HUES6 (cell line): ENCODE data around the gene KNTC1.
"Not testable (repeated sequence)": the region's sequence is repeated elsewhere in the genome, so short reads cannot be mapped to it uniquely, and the experiment has no call there.

Experiments
- H3K27ac ChIP-seq: 2 replicates; pipeline ENCODE4 v1.7.0; 2013; ENCODE audit warnings: low read depth, mild to moderate bottlenecking, low read length, inconsistent platforms
- H3K27me3 ChIP-seq: 2 replicates; pipeline ENCODE4 v1.6.1; 2013; ENCODE audit warnings: low read length; ENCODE audit not compliant: control insufficient read depth, insufficient read depth
- H3K36me3 ChIP-seq: 2 replicates; pipeline ENCODE4 v1.6.1; 2013; ENCODE audit warnings: low read length; ENCODE audit not compliant: control insufficient read depth, insufficient read depth
- H3K4me1 ChIP-seq: 2 replicates; pipeline ENCODE4 v1.6.1; 2013; ENCODE audit warnings: low read length; ENCODE audit not compliant: control insufficient read depth, insufficient read depth
- H3K4me3 ChIP-seq: 2 replicates; pipeline ENCODE4 v1.5.1; 2013; ENCODE audit warnings: low read depth, low read length
- H3K9ac ChIP-seq: one replicate; pipeline ENCODE4 v1.6.1; 2013; ENCODE audit warnings: mild to moderate bottlenecking, low read length
- H3K9me3 ChIP-seq: 2 replicates; pipeline ENCODE4 v1.6.1; 2013; ENCODE audit warnings: low read depth, low read length; ENCODE audit not compliant: control insufficient read depth, insufficient read depth

KNTC1 gene

DNA sequence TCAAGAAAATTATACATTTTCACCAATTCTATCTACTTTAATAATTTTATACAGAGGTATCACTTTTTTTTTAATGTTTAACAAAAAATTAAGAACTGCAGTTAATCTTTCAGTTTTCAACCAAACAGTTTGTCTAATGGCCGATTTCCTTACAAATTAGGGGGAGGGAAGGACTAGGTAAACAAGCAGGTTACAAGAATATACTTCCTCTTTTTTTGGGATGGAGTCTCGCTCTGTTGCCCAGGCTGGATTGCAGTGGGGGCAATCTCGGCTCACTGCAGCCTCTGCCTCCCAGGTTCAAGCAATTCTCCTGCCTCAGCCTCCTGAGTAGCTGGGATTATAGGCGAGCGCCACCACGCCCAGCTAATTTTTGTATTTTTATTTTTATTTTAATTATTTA lies 33.8 kb upstream of the KNTC1 start:
- H3K4me3 ChIP-seq, H3K27me3 ChIP-seq, H3K27ac ChIP-seq, H3K9me3 ChIP-seq, H3K4me1 ChIP-seq, H3K9ac ChIP-seq: not testable (repeated sequence)
- peaks cover 65% of the 10 kb centered on the region for H3K36me3 ChIP-seq

DNA sequence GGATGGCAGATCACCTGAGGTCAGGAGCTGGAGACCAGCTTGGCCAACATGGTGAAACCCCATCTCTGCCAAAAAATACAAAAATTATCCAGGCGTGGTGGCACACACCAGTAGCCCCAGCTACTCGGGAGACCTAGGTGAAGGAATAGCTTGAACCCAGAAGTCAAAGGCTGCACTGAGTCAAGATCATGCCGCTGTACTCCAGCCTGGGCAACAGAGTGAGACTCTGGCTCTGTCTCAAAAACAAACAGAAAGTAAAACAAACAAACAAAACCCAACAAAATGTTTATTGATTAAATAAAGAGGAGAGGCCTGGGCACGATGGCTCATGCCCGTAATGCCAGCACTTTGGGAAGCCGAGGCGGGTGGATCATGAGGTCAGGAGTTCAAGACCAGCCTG lies 31.8 kb upstream of the KNTC1 start:
- H3K27me3 ChIP-seq: no peaks in the 10 kb centered on the region
- H3K9ac ChIP-seq: no peak overlapping the region
- no peaks in the 10 kb centered on the region; the same call in 1 of the 2 replicates for H3K4me1 ChIP-seq
- H3K9me3 ChIP-seq: no peaks in the 10 kb centered on the region
- no peak overlapping the region for H3K4me3 ChIP-seq
- H3K36me3 ChIP-seq: peaks cover 46% of the 10 kb centered on the region
- H3K27ac ChIP-seq: no peak overlapping the region

GRCh38 chr12:122499991-122500684 lies 26.9 kb upstream of the KNTC1 start:
- Histone ChIP-seq H3K27ac (peak overlapping the region; percentile 96), H3K4me1 (peaks cover 6% of the 10 kb centered on the region), H3K36me3 (peaks cover 34% of the 10 kb centered on the region), H3K27me3 (no peaks in the 10 kb centered on the region), H3K9me3 (no peaks in the 10 kb centered on the region), H3K4me3 (peak overlapping the region; percentile 96), H3K9ac (peak overlapping the region; percentile 99)

DNA sequence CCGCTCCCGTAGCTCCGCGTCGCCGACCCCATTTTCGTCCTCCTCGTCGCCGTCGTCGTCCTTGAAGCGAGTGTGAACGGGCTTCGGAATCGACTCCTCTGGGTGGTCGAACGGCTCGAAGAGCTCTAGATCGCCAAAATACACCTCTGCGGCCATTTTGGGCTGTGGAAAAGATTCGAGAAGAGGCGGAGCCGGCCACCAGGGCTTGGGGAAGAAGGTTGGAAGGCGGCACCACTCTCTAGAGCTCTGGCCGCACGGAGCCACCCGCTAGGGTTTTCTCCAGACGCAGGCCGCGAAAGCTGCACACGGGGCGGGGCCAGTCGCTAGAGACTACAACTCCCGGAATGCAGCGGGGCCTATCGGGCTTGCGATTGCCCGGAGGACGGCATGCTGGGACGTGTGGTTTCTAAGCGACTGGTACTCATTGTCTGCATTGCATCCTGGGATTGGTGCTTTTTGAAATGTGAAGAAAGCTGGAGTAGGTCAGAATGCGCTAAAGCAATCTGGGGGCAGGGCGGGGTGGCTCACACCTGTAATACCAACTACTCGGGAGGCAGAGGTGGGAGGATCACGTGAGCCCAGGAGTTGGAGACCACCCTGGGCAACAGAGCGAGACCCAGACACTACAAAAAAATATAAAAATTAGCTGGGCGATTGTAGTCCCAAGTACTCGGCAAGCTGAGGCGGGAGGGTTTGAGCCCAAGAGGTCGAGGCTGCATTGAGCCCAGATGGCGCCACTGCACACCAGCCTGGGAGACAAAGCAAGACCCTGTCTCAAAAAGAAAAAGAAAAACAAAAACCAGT lies 26.2 kb upstream of the KNTC1 start, which contains the start of gene ZCCHC8:
Gene ZCCHC8 (minus strand): TSS at position 248 of the 804 bp plus-strand sequence. CDS start 92 bp downstream, at position 156.
- Histone ChIP-seq H3K36me3 (peaks cover 39% of the 10 kb centered on the region), H3K9ac (peak within 1 kb of the TSS; percentile 99), H3K27ac (peak within 1 kb of the TSS; percentile 96), H3K9me3 (no peaks in the 10 kb centered on the region), H3K4me3 (peak within 1 kb of the TSS; percentile 96), H3K4me1 (peaks cover 6% of the 10 kb centered on the region), H3K27me3 (no peaks in the 10 kb centered on the region)

DNA sequence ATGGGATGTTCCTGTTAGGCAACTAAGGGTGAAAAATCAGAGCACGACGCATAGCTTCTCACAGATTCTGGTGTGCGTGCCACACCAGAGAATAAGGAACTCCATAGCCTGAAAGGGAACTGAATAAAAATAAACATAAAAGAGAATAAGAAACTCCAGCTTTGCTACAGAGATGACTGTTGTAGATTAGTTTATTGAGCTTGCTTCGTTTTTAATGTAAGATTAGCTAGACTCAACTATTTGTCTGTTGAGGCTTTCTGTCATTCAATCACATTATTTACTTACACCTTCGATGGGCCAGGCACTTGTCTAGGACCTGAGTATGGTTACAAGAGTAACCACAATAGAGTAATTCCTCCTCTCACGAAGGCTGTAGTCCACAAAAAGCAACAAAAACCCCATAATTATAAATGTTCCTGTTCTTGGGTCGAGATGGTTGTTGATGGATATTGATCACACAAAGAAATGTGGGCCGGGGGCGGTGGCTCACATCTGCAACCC lies 25.5 kb upstream of the KNTC1 start:
- Histone ChIP-seq H3K27ac (peak overlapping the region; percentile 64; the same call in 1 of the 2 replicates), H3K4me3 (peak overlapping the region; percentile 96), H3K9me3 (no peaks in the 10 kb centered on the region), H3K36me3 (peaks cover 44% of the 10 kb centered on the region), H3K4me1 (peaks cover 6% of the 10 kb centered on the region), H3K9ac (peak overlapping the region; percentile 27), H3K27me3 (no peaks in the 10 kb centered on the region)

- Histone ChIP-seq H3K4me1 (peaks cover 6% of the 10 kb centered on the region), H3K9ac (no peak overlapping the region), H3K4me3 (no peak overlapping the region), H3K27me3 (no peaks in the 10 kb centered on the region), H3K9me3 (no peaks in the 10 kb centered on the region), H3K36me3 (peaks cover 52% of the 10 kb centered on the region), H3K27ac (no peak overlapping the region)
These were observed 23.8 kb upstream of the KNTC1 start for GRCh38 chr12:122503147-122503751.

DNA sequence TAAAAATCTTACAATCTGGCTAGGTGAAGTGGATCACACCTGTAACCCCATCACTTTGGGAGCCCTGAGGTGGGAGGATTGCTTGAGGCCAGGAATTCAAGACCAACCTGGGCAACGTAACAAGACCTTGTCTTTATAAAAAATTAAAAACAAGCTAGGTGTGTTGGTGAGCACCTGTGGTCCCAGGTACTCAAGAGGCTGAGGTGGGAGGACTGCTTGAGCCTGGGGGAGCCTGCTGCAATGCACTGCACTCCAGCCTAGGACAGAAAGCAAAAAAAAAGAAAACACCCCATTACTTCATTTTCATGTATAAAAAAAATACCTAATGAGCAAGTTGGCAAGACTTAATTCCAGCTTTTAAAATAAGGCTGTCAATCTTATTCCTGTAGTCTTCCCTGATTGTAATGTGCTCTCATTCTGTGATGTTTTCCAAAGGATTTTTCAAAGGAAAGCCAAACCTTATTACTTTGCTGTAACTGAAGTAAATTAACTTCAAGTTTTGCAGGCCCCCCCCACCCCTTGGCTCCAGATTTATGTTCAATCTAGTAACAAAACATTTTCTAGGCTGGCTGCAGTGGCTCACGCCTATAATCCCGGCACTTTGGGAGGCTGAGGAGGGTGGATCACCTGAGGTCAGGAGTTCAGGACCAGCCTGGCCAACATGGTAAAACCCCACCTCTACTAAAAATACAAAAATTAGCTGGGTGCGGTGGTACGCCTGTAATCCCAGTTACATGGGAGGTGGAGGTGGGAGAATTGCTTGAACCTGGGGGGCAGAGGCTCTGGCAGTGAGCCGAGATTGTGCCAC lies 23.1 kb upstream of the KNTC1 start:
- Histone ChIP-seq H3K36me3 (peaks cover 60% of the 10 kb centered on the region), H3K9ac (no peak overlapping the region), H3K27me3 (no peaks in the 10 kb centered on the region), H3K27ac (no peak overlapping the region), H3K4me3 (no peak overlapping the region), H3K9me3 (no peaks in the 10 kb centered on the region), H3K4me1 (peaks cover 6% of the 10 kb centered on the region; the same call in 1 of the 2 replicates)

DNA sequence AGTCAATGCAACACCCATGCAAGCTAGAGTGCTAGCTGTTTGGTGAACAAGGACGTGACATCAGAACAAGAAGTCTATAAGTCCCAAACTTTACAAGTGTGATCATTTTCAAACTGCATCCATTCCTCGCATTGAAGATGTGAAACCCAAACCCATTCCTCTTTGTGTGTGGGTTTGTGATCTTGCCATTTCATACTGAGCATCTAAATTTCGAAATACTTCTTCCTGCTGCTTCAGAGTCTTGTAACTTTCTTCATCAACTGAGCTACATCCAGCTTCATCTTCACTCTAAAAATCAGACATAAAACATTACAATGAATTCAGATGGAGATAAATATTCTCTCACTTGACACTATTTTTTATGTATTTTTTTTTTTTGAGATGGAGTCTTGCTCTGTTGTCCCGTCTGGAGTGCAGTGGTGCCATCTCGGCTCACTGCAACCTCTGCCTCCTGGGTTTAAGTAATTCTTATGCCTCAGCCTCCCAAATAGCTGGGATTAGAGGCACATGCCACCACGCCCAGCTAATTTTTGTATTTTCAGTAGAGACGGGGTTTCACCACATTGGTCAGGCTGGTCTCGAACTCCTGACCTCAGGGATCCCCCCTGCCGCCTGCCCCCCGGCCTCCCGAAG lies 21.5 kb upstream of the KNTC1 start:
- no peak overlapping the region for H3K9ac ChIP-seq
- no peaks in the 10 kb centered on the region for H3K27me3 ChIP-seq
- H3K9me3 ChIP-seq: no peaks in the 10 kb centered on the region
- H3K36me3 ChIP-seq: peaks cover 75% of the 10 kb centered on the region
- no peak overlapping the region for H3K4me3 ChIP-seq
- H3K4me1 ChIP-seq: peaks cover 6% of the 10 kb centered on the region; the same call in 1 of the 2 replicates
- no peak overlapping the region for H3K27ac ChIP-seq

DNA sequence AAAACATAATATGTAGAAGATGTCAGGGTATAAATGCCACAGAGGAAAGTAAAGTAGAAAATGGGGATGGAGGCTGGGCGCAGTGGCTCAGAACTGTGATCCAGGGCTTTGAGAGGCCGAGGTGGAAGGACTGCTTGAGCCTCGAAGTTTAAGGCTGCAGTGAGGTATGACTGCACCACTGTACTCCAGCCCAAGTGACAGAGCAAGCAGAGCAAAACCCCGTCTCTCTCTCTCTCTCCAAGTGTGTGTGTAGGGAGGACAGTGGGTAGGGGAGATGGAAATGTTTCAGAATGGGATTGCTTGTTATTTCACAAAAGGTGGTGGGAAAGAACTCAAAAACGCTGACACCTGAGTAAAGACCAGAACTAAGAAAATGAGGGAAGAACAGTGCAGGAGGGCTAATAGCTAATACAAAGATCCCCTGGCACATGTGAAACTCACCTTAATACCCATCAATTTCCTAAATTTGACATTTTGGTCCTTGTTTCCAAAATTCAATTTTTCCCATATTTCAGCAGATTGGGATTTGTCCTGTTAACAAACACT lies 20.6 kb upstream of the KNTC1 start:
- Histone ChIP-seq H3K9me3 (no peaks in the 10 kb centered on the region), H3K4me1 (peaks cover 1% of the 10 kb centered on the region; the same call in 1 of the 2 replicates), H3K27me3 (no peaks in the 10 kb centered on the region), H3K4me3 (no peak overlapping the region), H3K27ac (no peak overlapping the region), H3K36me3 (peaks cover 84% of the 10 kb centered on the region), H3K9ac (no peak overlapping the region)

DNA sequence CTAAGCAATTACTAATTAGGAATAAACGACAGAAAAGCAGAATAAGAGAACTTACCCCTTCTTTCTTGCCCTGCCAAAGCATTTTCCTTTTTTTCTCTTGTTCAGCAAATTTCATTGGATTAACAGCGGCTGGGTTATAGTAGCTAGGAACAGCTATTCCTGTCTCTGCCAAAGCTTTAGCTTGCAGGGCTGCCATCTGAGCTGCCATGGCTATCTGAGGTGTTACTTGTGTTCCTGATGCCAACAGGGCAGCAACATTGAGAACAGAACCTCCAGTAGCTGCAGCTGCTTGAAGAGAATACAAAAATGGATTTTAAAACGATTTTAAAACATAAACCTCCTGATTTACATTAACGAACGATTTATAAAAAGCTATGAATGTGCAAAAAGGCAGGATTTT lies 18.9 kb upstream of the KNTC1 start:
- Histone ChIP-seq H3K9ac (no peak overlapping the region), H3K4me1 (no peaks in the 10 kb centered on the region), H3K27ac (no peak overlapping the region), H3K36me3 (peaks cover 98% of the 10 kb centered on the region), H3K9me3 (no peaks in the 10 kb centered on the region), H3K4me3 (no peak overlapping the region), H3K27me3 (no peaks in the 10 kb centered on the region)
